ENCODE measurements around the gene DGKQ. TPM values are rescaled to one million over a fixed set of nuclear protein-coding genes. Genes with fewer than 3 reads are reported as not detected.

Gene DGKQ
- 15.9 and 17.4 TPM in 2 replicates for total RNA-seq (2022)
- percentile 37 among the genes with signal in this experiment for Bru-seq, nascent RNA
- percentile 58 among the genes with signal in this experiment for BruChase-seq, experiment 1, labeled RNA remaining after a 6-hour chase
- BruChase-seq, experiment 2, labeled RNA remaining after a 2-hour chase: percentile 49 among the genes with signal in this experiment
- long read RNA-seq, full-length matches to known transcripts: 29 of 69 reads
- long read RNA-seq, partial matches to known transcripts: 13 of 69 reads
- long read RNA-seq, other reads (novel, unspliced or antisense): 27 of 69 reads

DNA sequence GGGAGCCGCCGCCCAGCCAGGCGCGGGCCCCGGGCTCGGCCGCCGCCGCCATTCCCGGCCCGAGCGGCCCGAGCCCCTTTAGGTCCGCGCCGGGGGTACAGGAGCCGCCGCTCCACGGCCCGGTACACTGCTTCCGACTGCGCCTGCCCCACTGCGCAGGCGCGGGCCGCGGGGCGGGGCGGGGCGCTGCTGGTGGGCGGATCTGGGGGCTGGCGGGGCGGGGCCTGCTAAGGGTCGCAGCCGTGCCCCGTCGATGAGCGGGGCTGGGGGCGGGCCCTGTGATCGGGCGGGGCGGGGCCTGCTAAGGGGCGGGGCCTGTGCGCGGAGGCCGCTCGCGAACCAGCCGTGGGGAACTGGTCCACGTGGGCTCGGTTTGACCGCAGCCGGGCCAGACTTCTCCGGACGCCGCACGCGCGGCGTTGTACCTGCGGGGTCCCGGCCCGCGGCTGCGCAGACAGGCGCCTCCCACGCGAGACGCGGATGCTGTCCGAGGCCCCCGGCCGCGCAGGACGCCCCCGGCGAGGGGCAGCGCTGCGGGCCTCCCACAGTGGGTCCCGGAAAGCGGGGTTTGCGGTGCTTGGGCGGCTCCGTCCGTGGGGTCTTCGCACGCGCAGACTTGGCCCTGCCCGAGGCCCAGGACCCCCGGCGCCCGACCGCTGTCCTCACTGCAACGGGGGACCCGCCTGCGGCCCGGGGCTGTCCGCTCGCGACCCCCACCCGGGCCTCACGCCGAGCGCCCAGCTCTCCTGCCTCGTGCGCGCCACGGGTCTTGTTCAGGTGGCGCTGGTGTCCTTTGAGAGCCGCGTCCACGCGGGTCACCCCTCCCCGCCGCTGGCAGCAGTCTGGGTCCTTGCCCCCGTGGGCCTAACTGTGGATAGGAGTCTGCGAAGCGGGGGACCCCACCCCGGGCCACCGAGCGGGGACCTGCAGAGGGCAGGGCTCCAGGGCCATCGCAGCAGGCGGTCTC is at the start of gene DGKQ:
Gene DGKQ (minus strand): TSS at position 139 of the 967 bp plus-strand sequence. CDS start 87 bp downstream, at position 52.
- Mint-ChIP-seq H3K4me3 (ENCODE audit: unreplicated experiment) (peak within 1 kb of the TSS; percentile 66), H3K27ac (ENCODE audit: low read depth, unreplicated experiment) (no peak within 1 kb of the TSS), H3K27me3 (ENCODE audit: insufficient read depth, unreplicated experiment) (no peaks in the 10 kb centered on the region), H3K36me3 (ENCODE audit: insufficient read depth, unreplicated experiment) (no peaks in the 10 kb centered on the region), H3K9me3 (ENCODE audit: unreplicated experiment) (no peaks in the 10 kb centered on the region), H3K4me1 (ENCODE audit: insufficient read depth, unreplicated experiment) (peaks cover 5% of the 10 kb centered on the region)
- POLR2A ChIA-PET: interaction anchor here (1.1 to 2.5 kb wide), 3 partner anchors 14 to 42 kb away, joined by 3 to 10 read pairs (median 3); partner anchors contain the start of genes GAK and TMEM175
- intact Hi-C loops (cut with micrococcal nuclease): no loop called here
- no peak for TF ChIP-seq CTCF (IDR thresholded peaks at IDR 0.05; ENCODE audit: unreplicated experiment)
- BruUV-seq (replicated peaks): no TSS peak
- DNase-seq (ENCODE audit: unreplicated experiment): peak; percentile 83
- CTCF ChIA-PET: no interaction called here

- intact Hi-C loops (cut with micrococcal nuclease): no loop called here
- BruUV-seq (replicated peaks): no TSS peak
- no peak overlapping the region for H3K4me3 Mint-ChIP-seq (ENCODE audit: unreplicated experiment)
- H3K36me3 Mint-ChIP-seq (ENCODE audit: insufficient read depth, unreplicated experiment): peaks cover 20% of the 10 kb centered on the region
- no peaks in the 10 kb centered on the region for H3K27me3 Mint-ChIP-seq (ENCODE audit: insufficient read depth, unreplicated experiment)
- no peak overlapping the region for H3K27ac Mint-ChIP-seq (ENCODE audit: low read depth, unreplicated experiment)
- H3K4me1 Mint-ChIP-seq (ENCODE audit: insufficient read depth, unreplicated experiment): no peaks in the 10 kb centered on the region
- H3K9me3 Mint-ChIP-seq (ENCODE audit: unreplicated experiment): no peaks in the 10 kb centered on the region
- no peak for TF ChIP-seq CTCF (IDR thresholded peaks at IDR 0.05; ENCODE audit: unreplicated experiment)
- DNase-seq (ENCODE audit: unreplicated experiment): no peak
- ChIA-PET POLR2A (no interaction called here), CTCF (no interaction called here)
Measured at GRCh38 chr4:1022739-1023066, 49.3 kb upstream of the DGKQ start.

DNA sequence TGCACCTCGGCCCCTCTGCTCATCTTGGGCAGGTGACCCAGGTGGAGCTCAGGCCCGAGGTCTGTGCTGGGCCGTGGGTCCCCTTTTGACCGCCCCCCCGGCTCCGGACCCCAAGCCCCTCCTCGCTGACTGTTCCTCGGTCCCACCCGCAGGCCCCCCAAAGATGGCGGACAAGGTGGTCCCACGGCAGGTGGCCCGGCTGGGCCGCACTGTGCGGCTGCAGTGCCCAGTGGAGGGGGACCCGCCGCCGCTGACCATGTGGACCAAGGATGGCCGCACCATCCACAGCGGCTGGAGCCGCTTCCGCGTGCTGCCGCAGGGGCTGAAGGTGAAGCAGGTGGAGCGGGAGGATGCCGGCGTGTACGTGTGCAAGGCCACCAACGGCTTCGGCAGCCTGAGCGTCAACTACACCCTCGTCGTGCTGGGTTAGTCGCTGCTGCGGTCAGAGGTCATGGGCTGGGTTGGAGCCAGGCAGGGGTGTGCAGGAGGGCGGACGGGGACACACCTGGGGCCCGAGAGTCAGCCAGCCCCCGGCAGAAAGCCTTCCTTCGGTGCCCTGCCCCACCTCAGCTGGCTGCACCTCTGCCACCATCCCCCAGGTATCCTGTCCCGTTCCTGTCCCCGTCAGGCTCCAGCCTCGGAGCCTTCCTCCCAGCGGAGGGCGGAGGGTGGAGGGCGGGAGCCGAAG is 48.8 kb upstream of the DGKQ start:
- Mint-ChIP-seq H3K27me3 (ENCODE audit: insufficient read depth, unreplicated experiment) (no peaks in the 10 kb centered on the region), H3K9me3 (ENCODE audit: unreplicated experiment) (no peaks in the 10 kb centered on the region), H3K4me1 (ENCODE audit: insufficient read depth, unreplicated experiment) (no peaks in the 10 kb centered on the region), H3K4me3 (ENCODE audit: unreplicated experiment) (no peak overlapping the region), H3K36me3 (ENCODE audit: insufficient read depth, unreplicated experiment) (peaks cover 25% of the 10 kb centered on the region), H3K27ac (ENCODE audit: low read depth, unreplicated experiment) (no peak overlapping the region)
- BruUV-seq (replicated peaks): no TSS peak
- intact Hi-C loops (cut with micrococcal nuclease): no loop called here
- ChIA-PET CTCF (no interaction called here), POLR2A (no interaction called here)
- TF ChIP-seq CTCF (IDR thresholded peaks at IDR 0.05; ENCODE audit: unreplicated experiment): no peak
- no peak for DNase-seq (ENCODE audit: unreplicated experiment)
